ENCODE data around the gene AKR1B1.

DNA sequence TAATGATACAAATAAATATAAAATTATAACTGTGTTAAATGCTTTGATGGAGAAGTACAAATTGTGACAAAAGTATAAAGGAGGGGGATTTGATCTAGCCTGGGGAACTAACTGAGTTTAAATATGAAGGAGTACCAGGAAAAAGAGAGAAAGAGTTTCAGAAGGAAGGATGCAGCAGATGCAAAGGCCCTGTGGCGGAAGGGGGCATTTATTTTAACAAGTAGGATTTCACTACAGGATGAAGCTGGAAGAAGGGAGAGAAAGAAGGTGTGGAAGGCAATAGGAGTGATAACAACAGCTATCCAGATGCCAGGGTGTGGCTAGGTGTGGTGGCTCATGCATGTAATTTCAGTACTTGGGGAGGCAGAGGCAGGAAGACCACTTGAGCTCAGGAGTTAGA lies 55.8 kb downstream of the AKR1B1 start:
- TF ChIP-seq, protein P1, sequence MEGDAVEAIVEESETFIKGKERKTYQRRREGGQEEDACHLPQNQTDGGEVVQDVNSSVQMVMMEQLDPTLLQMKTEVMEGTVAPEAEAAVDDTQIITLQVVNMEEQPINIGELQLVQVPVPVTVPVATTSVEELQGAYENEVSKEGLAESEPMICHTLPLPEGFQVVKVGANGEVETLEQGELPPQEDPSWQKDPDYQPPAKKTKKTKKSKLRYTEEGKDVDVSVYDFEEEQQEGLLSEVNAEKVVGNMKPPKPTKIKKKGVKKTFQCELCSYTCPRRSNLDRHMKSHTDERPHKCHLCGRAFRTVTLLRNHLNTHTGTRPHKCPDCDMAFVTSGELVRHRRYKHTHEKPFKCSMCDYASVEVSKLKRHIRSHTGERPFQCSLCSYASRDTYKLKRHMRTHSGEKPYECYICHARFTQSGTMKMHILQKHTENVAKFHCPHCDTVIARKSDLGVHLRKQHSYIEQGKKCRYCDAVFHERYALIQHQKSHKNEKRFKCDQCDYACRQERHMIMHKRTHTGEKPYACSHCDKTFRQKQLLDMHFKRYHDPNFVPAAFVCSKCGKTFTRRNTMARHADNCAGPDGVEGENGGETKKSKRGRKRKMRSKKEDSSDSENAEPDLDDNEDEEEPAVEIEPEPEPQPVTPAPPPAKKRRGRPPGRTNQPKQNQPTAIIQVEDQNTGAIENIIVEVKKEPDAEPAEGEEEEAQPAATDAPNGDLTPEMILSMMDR (IDR thresholded peaks at IDR 0.05; ENCODE audit: low read length): no peak
- TF ChIP-seq EZH2 (optimal IDR thresholded peaks at IDR 0.05; ENCODE audit: low read depth, low read length) (no peak), EZH2phosphoT487 (IDR thresholded peaks at IDR 0.05; ENCODE audit: low read length) (no peak)
